GM04503 (cell line): ENCODE measurements around the gene APOC1.
"Not testable (repeated sequence)": the region's sequence is repeated elsewhere in the genome, so short reads cannot be mapped to it uniquely, and the experiment has no call there.

Experiments used
- DNase-seq: peaks from one replicate; pipeline ENCODE4 v3.0.0-alpha.2; 2012; ENCODE audit warnings: low read depth

The APOC1 gene

DNA sequence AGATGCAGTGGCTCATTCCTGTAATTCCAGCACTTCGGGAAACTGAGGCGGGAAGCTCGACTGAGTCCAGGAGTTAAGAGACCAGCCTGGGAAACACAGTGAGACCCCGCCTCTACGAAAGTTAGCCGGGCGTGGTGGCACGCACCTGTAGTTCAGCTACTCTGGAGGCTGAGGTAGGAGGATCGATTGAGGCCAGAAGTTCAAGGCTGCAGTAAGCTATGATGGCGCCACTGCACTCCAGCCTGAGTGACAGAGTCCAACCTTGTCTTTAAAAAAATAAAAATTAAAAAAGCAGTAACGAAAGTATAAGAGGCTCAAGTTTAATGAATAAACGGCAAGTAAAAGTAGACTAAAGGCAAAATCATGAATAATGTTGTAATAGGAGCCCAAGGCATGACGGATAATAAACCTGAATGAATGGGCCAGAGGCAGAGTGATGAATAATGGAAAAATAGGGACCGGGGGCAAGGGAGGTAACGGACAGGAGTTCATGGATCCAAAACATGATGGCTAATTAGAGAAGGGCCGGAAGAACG is 24.5 kb upstream of the APOC1 start:
- no peak for DNase-seq

DNA sequence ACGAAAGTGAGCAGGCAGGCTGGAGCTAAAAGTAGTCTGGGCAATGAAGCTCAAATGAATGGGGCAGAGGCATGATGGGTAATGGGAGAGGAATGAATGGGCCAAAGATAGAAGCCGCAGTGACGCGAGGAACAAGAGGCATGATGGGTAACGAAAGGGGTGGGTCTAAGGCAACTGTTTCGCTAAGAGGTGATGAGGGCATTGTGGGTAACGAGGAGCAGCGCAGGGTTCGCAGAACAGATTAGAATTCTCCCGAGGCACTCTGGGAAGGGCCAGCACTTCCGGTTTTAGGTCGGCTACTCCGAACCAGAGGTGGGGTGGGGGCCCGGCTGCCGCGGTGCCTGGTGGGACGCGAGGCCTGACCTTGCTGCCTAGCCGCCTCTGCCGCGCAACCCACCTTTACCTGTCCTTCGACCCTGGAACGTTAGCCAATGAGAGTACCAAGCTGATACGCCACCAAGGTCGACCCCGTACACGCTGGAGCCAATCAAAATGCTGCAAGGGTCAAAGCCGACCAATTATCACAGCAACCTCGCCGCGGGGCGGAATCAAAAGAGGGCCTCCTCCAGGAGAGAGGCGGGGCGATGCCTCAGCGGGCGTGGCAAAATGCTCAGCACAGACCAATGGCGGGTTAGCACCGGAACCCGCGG is 23.9 kb upstream of the APOC1 start:
- DNase-seq = peak; percentile 99

DNA sequence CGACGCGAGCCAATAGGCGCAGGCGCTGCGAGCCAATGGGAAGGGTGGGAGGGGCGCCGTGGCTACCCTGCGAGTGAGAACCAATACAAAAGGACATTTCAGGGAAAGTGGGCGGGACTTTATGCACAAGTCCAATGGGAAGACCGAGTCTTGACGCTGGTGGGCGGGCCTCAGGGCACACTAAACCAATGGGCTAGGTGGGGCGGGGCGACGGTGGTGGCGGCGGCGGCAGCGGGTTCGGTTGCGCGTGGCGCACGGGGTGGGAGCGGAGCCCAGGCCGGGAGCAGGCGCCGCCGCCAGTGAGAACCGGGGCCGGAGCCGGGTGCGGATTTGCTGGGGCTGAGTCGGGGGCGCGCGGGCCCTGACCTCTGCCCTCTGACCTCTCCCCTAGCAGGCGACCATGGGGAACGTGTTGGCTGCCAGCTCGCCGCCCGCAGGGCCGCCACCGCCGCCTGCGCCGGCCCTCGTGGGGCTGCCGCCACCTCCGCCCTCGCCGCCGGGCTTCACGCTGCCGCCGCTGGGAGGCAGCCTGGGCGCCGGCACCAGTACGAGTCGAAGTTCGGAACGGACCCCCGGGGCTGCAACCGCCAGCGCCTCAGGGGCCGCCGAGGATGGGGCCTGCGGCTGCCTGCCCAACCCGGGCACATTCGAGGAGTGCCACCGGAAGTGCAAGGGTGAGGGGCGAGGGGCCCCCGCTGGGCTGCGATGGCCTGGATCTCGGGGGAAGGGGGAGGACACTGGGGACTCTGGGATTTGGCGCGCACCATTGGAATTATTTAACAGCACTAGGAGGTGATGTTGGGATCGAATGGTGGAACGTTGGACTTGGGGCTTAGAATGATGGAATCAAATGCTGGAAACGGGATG is 23.2 kb upstream of the APOC1 start, which contains the start of gene TOMM40:
TOMM40 (plus strand) TSS at position 239 of the 867 bp plus-strand sequence; CDS start at position 401, 162 bp downstream.
- DNase-seq = no peak

DNA sequence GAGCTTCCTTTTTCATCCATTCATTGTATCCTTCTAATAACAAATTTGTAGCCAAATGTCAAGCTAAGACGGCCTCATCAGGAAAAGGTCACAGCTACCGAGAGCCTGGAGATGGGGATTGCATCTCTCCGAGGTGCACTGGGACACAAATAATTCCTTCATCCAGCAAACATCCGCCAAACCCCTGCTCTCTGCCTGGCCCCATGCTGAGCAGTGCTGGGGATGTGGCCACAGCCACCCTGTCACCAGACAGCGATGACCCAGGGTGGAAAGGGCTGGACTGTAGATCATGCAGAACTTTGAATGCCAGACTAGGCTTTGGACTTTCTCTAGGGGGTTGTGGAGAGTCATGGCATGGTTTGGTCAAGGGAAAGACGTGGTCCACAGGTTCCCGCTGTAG is 21.5 kb upstream of the APOC1 start:
- DNase-seq = no peak

DNA sequence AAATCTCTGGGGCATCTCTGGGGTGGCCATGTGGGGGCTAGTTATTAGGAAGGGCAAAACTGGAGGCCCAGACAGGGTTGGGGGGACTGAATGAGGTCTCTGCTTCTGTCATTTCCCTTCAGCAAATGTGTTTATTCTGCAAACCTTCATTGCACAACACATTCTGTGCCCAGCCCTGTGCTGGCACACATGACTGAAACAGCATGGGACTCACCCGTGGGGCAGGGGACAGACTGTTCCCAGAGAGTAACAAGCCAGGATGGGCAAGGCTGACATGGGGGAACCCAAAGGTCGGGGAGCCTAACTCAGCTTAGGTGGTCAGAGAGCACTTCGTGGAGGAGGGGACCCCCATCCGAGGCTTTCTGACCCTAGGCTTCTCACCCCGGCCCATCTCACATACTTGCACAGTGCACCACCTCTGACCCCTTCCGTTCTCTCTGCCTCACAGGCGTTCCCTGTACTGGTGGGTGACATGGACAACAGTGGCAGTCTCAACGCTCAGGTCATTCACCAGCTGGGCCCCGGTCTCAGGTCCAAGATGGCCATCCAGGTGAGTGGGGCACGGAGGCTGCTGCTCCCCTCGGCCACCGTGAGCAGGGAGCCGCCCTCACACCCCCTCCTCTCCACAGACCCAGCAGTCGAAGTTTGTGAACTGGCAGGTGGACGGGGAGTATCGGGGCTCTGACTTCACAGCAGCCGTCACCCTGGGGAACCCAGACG is 20.9 kb upstream of the APOC1 start:
- no peak for DNase-seq

DNA sequence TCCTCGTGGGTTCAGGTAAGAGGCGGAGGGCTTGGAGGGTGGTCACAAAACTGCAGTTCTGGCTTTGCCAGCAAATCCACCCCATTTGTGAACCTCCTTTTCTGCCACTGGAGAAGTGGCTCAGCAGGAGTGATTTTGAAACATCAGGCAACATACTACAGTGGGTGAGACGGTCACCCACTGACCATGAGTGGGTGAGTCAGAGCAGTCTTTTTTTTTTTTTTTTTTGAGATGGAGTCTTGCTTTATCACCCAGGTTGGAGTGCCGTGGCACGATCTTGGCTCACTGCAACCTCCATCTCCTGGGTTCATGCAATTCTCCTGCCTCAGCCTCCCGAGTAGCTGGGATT is 20.4 kb upstream of the APOC1 start:
- DNase-seq = no peak

DNA sequence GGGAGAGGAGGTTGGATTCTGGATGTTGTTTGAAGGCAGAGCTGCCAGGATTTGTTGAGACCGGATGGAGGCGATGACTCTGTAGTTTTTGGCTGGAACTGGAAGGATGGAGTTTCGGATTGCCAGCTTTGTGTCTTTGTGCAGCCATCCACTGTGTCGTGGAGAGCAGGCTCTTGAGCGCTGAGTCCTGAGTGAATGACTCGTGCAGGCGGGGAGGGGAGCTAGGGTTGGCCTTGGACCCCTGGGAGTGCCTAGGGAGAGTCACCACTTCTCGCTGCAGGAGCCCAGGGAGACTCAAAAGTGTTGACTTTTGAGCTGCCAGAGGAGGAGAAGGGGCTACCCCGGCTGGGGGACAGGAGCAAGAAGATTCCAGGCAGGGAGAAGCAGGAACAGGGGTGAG is 19.5 kb upstream of the APOC1 start:
- no peak for DNase-seq

DNA sequence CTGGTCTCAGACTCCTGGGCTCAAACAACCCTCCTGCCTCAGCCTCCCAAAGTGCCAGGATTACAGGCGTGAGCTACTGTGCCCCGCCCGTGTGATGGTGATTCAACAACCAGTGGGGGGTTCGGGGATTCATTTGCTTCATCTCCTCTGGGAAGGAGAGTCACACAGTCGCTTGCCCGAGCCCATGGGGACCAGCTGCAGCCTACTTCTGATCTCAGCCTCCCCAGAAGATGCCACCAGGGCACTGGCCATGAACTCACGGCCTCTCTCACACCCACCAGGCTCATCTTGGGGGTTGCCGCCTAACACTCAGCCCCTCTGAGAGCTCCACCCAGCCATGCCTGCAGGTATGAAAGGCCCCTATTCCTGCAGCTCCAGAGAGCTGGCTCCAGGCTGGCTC is 16.6 kb upstream of the APOC1 start:
- no peak for DNase-seq

DNA sequence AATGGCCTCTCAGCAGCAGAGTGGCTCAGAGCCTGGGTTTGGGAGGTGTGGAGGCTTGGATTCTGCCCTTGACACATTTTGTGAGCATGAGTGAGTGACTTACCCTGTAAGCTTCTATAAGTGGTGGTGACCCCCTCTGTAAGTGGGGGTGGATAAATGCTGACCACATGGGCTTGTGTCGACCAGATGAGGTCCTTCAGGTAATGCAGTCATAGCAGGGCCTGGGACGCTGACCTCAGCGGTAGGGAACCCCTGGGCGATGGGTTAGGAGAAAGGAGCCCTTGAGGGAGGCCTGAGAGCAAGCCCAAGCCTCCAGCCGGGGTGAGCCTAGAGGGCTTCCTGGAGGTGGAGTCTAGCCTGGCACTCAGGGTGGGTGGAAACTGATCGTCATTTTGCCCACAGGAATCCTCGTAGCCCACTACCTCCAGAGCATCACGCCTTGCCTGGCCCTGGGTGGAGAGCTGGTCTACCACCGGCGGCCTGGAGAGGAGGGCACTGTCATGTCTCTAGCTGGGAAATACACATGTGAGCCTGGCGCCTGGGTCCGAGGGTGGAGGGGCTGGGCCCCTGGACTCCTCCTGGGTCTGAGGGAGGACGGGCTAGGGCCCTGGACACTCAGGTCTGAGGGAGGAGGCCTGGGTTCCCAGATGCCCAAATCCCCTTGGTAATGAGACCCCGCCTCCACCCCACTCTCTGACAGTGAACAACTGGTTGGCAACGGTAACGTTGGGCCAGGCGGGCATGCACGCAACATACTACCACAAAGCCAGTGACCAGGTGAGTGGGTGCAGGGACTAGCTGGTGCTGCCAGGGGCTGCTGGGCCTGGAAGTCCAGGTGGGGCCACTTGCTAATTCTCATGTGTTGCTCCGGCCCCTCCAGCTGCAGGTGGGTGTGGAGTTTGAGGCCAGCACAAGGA is 13.8 kb upstream of the APOC1 start:
- DNase-seq = no peak

DNA sequence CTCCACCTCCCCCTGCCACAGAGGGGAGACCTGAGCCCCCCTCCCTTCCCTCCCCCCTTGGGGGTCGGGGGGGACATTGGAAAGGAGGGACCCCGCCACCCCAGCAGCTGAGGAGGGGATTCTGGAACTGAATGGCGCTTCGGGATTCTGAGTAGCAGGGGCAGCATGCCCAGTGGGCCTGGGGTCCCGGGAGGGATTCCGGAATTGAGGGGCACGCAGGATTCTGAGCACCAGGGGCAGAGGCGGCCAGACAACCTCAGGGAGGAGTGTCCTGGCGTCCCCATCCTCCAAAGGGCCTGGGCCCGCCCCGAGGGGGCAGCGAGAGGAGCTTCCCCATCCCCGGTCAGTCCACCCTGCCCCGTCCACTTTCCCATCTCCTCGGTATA is 11.2 kb upstream of the APOC1 start:
- DNase-seq = no peak

DNA sequence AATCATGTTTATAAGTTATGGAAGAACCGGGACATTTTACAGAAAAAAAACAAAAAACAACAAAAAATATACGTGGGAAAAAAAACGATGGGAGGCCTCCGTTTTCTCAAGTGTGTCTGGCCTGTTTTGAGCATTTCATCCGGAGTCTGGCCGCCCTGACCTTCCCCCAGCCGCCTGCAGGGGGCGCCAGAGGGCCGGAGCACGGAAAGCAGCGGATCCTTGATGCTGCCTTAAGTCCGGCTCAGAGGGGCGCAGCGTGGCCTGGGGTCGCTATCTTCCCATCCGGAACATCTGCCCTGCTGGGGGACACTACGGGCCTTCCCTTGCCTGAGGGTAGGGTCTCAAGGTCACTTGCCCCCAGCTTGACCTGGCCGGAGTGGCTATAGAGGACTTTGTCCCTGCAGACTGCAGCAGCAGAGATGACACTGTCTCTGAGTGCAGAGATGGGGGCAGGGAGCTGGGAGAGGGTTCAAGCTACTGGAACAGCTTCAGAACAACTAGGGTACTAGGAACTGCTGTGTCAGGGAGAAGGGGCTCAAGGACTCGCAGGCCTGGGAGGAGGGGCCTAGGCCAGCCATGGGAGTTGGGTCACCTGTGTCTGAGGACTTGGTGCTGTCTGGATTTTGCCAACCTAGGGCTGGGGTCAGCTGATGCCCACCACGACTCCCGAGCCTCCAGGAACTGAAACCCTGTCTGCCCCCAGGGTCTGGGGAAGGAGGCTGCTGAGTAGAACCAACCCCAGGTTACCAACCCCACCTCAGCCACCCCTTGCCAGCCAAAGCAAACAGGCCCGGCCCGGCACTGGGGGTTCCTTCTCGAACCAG is 10.6 kb upstream of the APOC1 start:
- no peak for DNase-seq

DNA sequence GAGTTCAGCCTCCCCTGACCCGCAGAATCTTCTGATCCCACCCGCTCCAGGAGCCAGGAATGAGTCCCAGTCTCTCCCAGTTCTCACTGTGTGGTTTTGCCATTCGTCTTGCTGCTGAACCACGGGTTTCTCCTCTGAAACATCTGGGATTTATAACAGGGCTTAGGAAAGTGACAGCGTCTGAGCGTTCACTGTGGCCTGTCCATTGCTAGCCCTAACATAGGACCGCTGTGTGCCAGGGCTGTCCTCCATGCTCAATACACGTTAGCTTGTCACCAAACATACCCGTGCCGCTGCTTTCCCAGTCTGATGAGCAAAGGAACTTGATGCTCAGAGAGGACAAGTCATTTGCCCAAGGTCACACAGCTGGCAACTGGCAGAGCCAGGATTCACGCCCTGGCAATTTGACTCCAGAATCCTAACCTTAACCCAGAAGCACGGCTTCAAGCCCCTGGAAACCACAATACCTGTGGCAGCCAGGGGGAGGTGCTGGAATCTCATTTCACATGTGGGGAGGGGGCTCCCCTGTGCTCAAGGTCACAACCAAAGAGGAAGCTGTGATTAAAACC is 9.9 kb upstream of the APOC1 start:
- DNase-seq = no peak

DNA sequence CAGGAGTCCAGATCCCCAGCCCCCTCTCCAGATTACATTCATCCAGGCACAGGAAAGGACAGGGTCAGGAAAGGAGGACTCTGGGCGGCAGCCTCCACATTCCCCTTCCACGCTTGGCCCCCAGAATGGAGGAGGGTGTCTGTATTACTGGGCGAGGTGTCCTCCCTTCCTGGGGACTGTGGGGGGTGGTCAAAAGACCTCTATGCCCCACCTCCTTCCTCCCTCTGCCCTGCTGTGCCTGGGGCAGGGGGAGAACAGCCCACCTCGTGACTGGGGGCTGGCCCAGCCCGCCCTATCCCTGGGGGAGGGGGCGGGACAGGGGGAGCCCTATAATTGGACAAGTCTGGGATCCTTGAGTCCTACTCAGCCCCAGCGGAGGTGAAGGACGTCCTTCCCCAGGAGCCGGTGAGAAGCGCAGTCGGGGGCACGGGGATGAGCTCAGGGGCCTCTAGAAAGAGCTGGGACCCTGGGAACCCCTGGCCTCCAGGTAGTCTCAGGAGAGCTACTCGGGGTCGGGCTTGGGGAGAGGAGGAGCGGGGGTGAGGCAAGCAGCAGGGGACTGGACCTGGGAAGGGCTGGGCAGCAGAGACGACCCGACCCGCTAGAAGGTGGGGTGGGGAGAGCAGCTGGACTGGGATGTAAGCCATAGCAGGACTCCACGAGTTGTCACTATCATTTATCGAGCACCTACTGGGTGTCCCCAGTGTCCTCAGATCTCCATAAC is 8.8 kb upstream of the APOC1 start, which contains the start of gene APOE:
APOE (plus strand) TSS at position 360 of the 724 bp plus-strand sequence. CDS start 829 bp downstream, outside the sequence.
- no peak for DNase-seq

DNA sequence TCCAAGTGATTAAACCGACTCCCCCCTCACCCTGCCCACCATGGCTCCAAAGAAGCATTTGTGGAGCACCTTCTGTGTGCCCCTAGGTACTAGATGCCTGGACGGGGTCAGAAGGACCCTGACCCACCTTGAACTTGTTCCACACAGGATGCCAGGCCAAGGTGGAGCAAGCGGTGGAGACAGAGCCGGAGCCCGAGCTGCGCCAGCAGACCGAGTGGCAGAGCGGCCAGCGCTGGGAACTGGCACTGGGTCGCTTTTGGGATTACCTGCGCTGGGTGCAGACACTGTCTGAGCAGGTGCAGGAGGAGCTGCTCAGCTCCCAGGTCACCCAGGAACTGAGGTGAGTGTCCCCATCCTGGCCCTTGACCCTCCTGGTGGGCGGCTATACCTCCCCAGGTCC is 6.8 kb upstream of the APOC1 start:
- no peak for DNase-seq

DNA sequence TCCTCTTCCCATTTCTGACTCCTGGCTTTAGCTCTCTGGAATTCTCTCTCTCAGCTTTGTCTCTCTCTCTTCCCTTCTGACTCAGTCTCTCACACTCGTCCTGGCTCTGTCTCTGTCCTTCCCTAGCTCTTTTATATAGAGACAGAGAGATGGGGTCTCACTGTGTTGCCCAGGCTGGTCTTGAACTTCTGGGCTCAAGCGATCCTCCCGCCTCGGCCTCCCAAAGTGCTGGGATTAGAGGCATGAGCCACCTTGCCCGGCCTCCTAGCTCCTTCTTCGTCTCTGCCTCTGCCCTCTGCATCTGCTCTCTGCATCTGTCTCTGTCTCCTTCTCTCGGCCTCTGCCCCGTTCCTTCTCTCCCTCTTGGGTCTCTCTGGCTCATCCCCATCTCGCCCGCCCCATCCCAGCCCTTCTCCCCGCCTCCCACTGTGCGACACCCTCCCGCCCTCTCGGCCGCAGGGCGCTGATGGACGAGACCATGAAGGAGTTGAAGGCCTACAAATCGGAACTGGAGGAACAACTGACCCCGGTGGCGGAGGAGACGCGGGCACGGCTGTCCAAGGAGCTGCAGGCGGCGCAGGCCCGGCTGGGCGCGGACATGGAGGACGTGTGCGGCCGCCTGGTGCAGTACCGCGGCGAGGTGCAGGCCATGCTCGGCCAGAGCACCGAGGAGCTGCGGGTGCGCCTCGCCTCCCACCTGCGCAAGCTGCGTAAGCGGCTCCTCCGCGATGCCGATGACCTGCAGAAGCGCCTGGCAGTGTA is 6.2 kb upstream of the APOC1 start:
- no peak for DNase-seq

DNA sequence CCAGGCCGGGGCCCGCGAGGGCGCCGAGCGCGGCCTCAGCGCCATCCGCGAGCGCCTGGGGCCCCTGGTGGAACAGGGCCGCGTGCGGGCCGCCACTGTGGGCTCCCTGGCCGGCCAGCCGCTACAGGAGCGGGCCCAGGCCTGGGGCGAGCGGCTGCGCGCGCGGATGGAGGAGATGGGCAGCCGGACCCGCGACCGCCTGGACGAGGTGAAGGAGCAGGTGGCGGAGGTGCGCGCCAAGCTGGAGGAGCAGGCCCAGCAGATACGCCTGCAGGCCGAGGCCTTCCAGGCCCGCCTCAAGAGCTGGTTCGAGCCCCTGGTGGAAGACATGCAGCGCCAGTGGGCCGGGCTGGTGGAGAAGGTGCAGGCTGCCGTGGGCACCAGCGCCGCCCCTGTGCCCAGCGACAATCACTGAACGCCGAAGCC is 5.6 kb upstream of the APOC1 start:
- no peak for DNase-seq

DNA sequence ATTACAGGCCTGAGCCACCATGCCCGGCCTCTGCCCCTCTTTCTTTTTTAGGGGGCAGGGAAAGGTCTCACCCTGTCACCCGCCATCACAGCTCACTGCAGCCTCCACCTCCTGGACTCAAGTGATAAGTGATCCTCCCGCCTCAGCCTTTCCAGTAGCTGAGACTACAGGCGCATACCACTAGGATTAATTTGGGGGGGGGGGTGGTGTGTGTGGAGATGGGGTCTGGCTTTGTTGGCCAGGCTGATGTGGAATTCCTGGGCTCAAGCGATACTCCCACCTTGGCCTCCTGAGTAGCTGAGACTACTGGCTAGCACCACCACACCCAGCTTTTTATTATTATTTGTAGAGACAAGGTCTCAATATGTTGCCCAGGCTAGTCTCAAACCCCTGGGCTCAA is 4.6 kb upstream of the APOC1 start:
- DNase-seq = no peak

DNA sequence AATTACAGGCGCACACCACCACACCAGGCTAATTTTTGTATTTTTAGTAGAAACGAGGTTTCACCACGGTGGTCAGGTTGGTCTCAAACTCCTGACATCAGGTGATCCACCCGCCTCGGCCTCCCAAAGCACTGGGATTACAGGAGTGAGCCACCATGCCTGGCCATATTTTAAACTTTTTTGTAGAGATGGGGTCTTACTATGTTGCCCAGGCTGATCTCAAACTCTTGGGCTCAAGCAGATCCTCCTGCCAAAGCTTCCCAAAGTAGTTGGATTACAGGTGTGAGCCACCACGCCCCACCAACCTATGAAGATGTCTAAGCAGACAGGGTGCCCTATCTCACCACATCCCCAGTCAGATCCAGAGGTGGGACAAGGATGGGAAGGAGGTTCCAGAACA is 2.5 kb upstream of the APOC1 start:
- DNase-seq = not testable (repeated sequence)

DNA sequence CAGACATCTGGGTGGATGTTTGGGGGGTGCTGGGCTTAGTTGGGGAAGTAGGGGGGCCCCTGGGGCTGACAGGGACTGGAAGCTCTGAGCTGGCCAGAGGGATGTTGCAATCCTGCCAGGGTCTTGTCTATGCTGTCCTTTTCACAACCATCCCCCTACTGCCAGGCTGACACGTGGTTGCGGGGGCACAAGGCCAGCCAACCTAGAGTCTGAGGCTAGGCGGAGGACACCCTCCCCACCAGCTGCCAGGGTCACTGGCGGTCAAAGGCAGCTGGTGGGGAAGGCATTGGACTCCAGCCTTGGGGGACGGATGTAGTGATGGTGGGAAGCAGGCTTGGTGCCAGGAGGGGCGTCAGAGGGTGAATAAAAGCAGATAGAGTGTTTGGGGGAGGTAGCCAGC is 1.6 kb upstream of the APOC1 start:
- no peak for DNase-seq
